H1 (cell line): ENCODE data around the gene PRSS36. TPM values are rescaled to one million over a fixed set of nuclear protein-coding genes. Genes with fewer than 3 reads are reported as not detected.

Experiments
- BACH1 ChIP-seq: IDR thresholded peaks from 2 replicates; pipeline ENCODE4 v1.6.1; 2012; ENCODE audit warnings: low read length, improper control_type of control experiment
- BCL11A ChIP-seq, 2 experiments: IDR thresholded peaks; one replicate each; pipeline ENCODE4 v1.6.1; 2011; ENCODE audit warnings: low read depth in 2 of 2, low read length in 2 of 2, mild to moderate bottlenecking in 2 of 2
- CBX8 ChIP-seq: fragments of 300-800, 300-1000 bp; sonication (generic); IDR thresholded peaks from 2 replicates; pipeline ENCODE4 v1.7.1; 2016; ENCODE audit warnings: low read depth, low read length, borderline replicate concordance
- CHD7 ChIP-seq: fragments of 300-600 bp; sonication (generic); IDR thresholded peaks from 2 replicates; pipeline ENCODE4 v1.7.1; 2012; ENCODE audit warnings: low read length, moderate library complexity, mild to moderate bottlenecking, inconsistent platforms; ENCODE audit not compliant: insufficient replicate concordance
- JUND ChIP-seq: IDR thresholded peaks from 2 replicates; pipeline ENCODE4 v1.6.1; 2011; ENCODE audit warnings: mild to moderate bottlenecking, improper control_type of control experiment, low read length
- POLR2AphosphoS5 ChIP-seq: IDR thresholded peaks from 2 replicates; pipeline ENCODE4 v1.6.1; 2011; ENCODE audit warnings: low read depth, low read length
- SIN3A ChIP-seq, 2 experiments: IDR thresholded peaks in 1 of 2; conservative IDR thresholded peaks in 1 of 2; 2 replicates each; pipeline ENCODE4 v1.6.1; 2011 to 2012; ENCODE audit warnings: low read length in 2 of 2, improper control_type of control experiment in 1 of 2, low read depth in 1 of 2, mild to moderate bottlenecking in 1 of 2
- SP2 ChIP-seq: IDR thresholded peaks from 2 replicates; pipeline ENCODE4 v1.6.1; 2012; ENCODE audit warnings: mild to moderate bottlenecking, low read length, inconsistent platforms
- SP4 ChIP-seq: IDR thresholded peaks from 2 replicates; pipeline ENCODE4 v1.6.1; 2012; ENCODE audit warnings: low read length, inconsistent platforms
- YY1 ChIP-seq: IDR thresholded peaks from 2 replicates; pipeline ENCODE4 v1.6.1; 2011; ENCODE audit warnings: low read depth, mild to moderate bottlenecking, low read length
- polyA plus RNA-seq, 7 experiments: library from polyadenylated mRNA; depleted of rRNA in 3 of 7; stranded (reverse) in 5 of 7; unstranded in 2 of 7; fragments of >200 nt in 5 of 7; fragments of 200-250 nt in 2 of 7; gene quantifications; 1 replicate in 5 of 7; 2 replicates in 1 of 7; 4 replicates in 1 of 7; pipeline versions ENCODE4 v1.2.1 to v1.2.3, GENCODE V29; 2011 to 2013; ENCODE audit warnings: missing spikeins in 2 of 7, mixed read lengths in 2 of 7
- total RNA-seq: library from RNA; stranded (reverse); fragmentation: NEBNext Ultra II Directional; extraction: Animal tissue kit (Norgen Biotek cat#: 25700); gene quantifications from 2 replicates; pipeline ENCODE4 v1.2.1, GENCODE V29; 2021

The PRSS36 gene
- total and polyA plus RNA-seq, 2 of the 8 experiments (the other 6 are each of a cell fraction or from before 2014, with no cell fraction given), result 1.3 to 1.9 TPM

GRCh38 chr16:31138621-31139578, 11.0 kb downstream of the PRSS36 start (continued):
- TF ChIP-seq SIN3A (conservative IDR thresholded peaks at IDR 0.05 in 1 of 2, IDR thresholded peaks at IDR 0.05 in 1 of 2; ENCODE audit: low read depth in 1 of 2, low read length in 2 of 2) (no peak), SP4 (no peak), SP2 (no peak), BCL11A (IDR thresholded peaks at IDR 0.05; ENCODE audit: low read depth in 2 of 2, low read length in 2 of 2) (no peak), POLR2AphosphoS5 (no peak), JUND (no peak), BACH1 (peak; percentile 35; the same call in 1 of the 2 replicates), CHD7 (no peak), CBX8 (no peak), YY1 (no peak)
